ENCODE data around the gene PCDHGC3.

PCDHGC3 gene

DNA sequence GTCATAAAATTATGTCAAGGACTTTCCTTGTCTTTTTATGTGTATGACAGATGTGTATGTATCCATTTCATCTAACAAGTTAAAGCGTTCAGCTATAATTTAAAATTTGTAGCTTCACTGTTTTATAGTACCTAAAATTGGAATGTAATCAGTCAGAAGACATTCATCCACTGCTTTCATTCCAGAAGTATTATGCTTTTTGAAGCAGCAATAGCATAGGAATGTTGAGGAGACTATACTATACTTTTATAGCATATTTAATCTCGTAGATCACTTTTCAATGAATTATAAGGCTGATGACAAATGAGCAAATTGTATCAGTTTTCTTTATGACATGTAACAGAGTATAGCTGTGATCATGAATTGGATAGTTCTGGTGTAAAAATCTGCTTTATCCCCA lies 38.5 kb upstream of the PCDHGC3 start:
- ATAC-seq (ENCODE audit: insufficient read depth, low read depth), result no peak
- Histone ChIP-seq H3K4me3 (ENCODE audit: low read depth in 1 of 2, low read length in 2 of 2) (no peak overlapping the region), H3K36me3 (ENCODE audit: insufficient read depth, low read length) (no peaks in the 10 kb centered on the region), H3K9me3 (ENCODE audit: insufficient read depth, low read length, severe bottlenecking) (no peaks in the 10 kb centered on the region), H2AFZ (ENCODE audit: low read depth, low read length) (no peak overlapping the region), H3K4me1 (ENCODE audit: insufficient read depth, low read length) (no peaks in the 10 kb centered on the region), H4K20me1 (ENCODE audit: insufficient read depth, low read length) (no peaks in the 10 kb centered on the region), H3K27me3 (ENCODE audit: insufficient read depth, low read length, poor library complexity) (peaks cover 3% of the 10 kb centered on the region), H3K4me2 (ENCODE audit: insufficient read depth, low read length) (no peak overlapping the region), H3K27ac (ENCODE audit: low read length) (no peak overlapping the region), H3K79me2 (ENCODE audit: insufficient read depth, low read length) (no peaks in the 10 kb centered on the region), H3K9ac (ENCODE audit: low read depth, low read length) (no peak overlapping the region)
- no peak for DNase-seq
- TF ChIP-seq EZH2 (IDR thresholded peaks at IDR 0.05; ENCODE audit: borderline replicate concordance, low read depth, low read length, severe bottlenecking), result no peak
- TF ChIP-seq, protein P1, sequence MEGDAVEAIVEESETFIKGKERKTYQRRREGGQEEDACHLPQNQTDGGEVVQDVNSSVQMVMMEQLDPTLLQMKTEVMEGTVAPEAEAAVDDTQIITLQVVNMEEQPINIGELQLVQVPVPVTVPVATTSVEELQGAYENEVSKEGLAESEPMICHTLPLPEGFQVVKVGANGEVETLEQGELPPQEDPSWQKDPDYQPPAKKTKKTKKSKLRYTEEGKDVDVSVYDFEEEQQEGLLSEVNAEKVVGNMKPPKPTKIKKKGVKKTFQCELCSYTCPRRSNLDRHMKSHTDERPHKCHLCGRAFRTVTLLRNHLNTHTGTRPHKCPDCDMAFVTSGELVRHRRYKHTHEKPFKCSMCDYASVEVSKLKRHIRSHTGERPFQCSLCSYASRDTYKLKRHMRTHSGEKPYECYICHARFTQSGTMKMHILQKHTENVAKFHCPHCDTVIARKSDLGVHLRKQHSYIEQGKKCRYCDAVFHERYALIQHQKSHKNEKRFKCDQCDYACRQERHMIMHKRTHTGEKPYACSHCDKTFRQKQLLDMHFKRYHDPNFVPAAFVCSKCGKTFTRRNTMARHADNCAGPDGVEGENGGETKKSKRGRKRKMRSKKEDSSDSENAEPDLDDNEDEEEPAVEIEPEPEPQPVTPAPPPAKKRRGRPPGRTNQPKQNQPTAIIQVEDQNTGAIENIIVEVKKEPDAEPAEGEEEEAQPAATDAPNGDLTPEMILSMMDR (IDR thresholded peaks at IDR 0.05; ENCODE audit: borderline replicate concordance, extremely low read depth, low read length, poor library complexity, severe bottlenecking), result no peak

DNA sequence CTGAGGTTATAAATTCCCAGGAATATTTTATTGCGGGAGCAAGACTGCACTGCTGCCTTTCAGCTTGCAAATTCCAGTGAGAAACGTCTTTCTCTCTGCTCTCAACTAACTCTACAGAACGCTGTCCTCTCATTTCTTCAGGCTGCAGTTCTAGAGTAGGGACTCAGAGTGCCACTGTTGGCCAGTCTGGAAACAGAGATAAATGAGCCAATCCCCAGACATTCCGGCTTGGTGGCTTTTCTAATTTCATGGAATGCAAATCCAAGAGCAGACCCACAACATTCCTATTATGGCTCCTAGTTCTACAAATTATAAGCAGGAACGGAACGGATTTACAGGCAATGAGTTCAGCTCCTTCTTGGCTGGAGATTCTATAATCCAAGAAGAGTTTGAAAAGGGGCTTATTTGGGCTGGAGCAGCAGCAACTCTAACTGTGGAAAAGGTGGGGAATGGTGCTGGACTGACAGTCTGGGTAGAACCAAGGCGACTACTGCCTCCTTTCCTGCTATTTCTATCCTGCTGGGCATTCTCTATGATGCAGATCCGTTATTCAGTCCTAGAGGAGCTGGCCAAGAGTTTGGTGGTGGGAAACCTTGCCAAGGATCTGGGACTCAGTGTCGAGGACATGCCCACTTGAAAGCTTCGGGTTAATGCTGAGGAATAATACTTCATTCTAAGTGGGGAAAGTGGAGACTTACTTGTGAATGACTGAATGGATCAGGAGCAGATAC lies 36.2 kb upstream of the PCDHGC3 start:
- Histone ChIP-seq H3K9me3 (ENCODE audit: insufficient read depth, low read length, severe bottlenecking) (no peaks in the 10 kb centered on the region), H3K27me3 (ENCODE audit: insufficient read depth, low read length, poor library complexity) (peaks cover 3% of the 10 kb centered on the region), H3K4me3 (ENCODE audit: low read depth in 1 of 2, low read length in 2 of 2) (no peak overlapping the region), H3K9ac (ENCODE audit: low read depth, low read length) (no peak overlapping the region), H3K36me3 (ENCODE audit: insufficient read depth, low read length) (no peaks in the 10 kb centered on the region), H4K20me1 (ENCODE audit: insufficient read depth, low read length) (no peaks in the 10 kb centered on the region), H3K79me2 (ENCODE audit: insufficient read depth, low read length) (no peaks in the 10 kb centered on the region), H3K4me2 (ENCODE audit: insufficient read depth, low read length) (no peak overlapping the region), H2AFZ (ENCODE audit: low read depth, low read length) (no peak overlapping the region), H3K27ac (ENCODE audit: low read length) (no peak overlapping the region), H3K4me1 (ENCODE audit: insufficient read depth, low read length) (no peaks in the 10 kb centered on the region)
- DNase-seq (no peak), ATAC-seq (ENCODE audit: insufficient read depth, low read depth) (no peak)
- no peak for TF ChIP-seq EZH2 (IDR thresholded peaks at IDR 0.05; ENCODE audit: borderline replicate concordance, low read depth, low read length, severe bottlenecking)
- TF ChIP-seq, protein P1 (IDR thresholded peaks at IDR 0.05; ENCODE audit: borderline replicate concordance, extremely low read depth, low read length, poor library complexity, severe bottlenecking), result no peak

DNA sequence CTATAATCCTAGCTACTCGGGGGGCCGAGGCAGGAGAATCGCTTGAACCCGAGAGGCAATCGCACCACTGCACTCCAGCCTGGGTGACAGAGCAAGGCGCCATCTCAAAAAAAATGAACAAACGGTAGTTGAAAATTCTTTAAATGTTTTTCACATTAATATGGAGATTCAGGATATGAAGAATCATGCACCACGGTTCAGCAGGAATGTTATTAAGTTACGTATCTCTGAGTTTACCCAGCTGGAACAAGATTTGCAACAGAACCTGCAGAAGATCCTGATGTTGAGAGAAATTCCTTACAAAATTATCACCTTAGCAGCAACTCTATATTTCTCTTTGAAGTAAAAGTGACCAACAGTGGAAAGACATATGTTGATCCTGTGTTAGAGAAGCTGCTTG lies 35.4 kb upstream of the PCDHGC3 start:
- Histone ChIP-seq H4K20me1 (ENCODE audit: insufficient read depth, low read length) (no peaks in the 10 kb centered on the region), H3K4me2 (ENCODE audit: insufficient read depth, low read length) (no peak overlapping the region), H3K9ac (ENCODE audit: low read depth, low read length) (no peak overlapping the region), H2AFZ (ENCODE audit: low read depth, low read length) (no peak overlapping the region), H3K4me1 (ENCODE audit: insufficient read depth, low read length) (no peaks in the 10 kb centered on the region), H3K27me3 (ENCODE audit: insufficient read depth, low read length, poor library complexity) (peaks cover 3% of the 10 kb centered on the region), H3K9me3 (ENCODE audit: insufficient read depth, low read length, severe bottlenecking) (no peaks in the 10 kb centered on the region), H3K79me2 (ENCODE audit: insufficient read depth, low read length) (no peaks in the 10 kb centered on the region), H3K36me3 (ENCODE audit: insufficient read depth, low read length) (no peaks in the 10 kb centered on the region), H3K27ac (ENCODE audit: low read length) (no peak overlapping the region), H3K4me3 (ENCODE audit: low read depth in 1 of 2, low read length in 2 of 2) (no peak overlapping the region)
- ATAC-seq (ENCODE audit: insufficient read depth, low read depth), result no peak
- no peak for TF ChIP-seq EZH2 (IDR thresholded peaks at IDR 0.05; ENCODE audit: borderline replicate concordance, low read depth, low read length, severe bottlenecking)
- TF ChIP-seq, protein P1 (IDR thresholded peaks at IDR 0.05; ENCODE audit: borderline replicate concordance, extremely low read depth, low read length, poor library complexity, severe bottlenecking), result no peak
- DNase-seq, result no peak

All from DND-41 (cell line).